RPMI7951 (cell line): Measurements from ENCODE around the gene MMRN1. TPM values are rescaled to one million over a fixed set of nuclear protein-coding genes. Genes with fewer than 3 reads are reported as not detected.

Experiments used
- DNase-seq: peaks from one replicate; pipeline ENCODE4 v3.0.0-alpha.2; 2012; ENCODE audit warnings: low read depth
- total RNA-seq: library from RNA; depleted of rRNA; stranded (reverse); fragments of >200 nt; shearing (Covaris generic); gene quantifications from 2 replicates; pipeline ENCODE4 v1.2.3, GENCODE V29; 2014; rRNA removed

The MMRN1 gene
- total RNA-seq, 1 experiment from 2014 or later, result not detected

- DNase-seq, result no peak
These were observed 100.4 kb downstream of the MMRN1 start for GRCh38 chr4:89995006-89995405.

- DNase-seq, result no peak
These were observed 101.2 kb downstream of the MMRN1 start for GRCh38 chr4:89995814-89996213.

GRCh38 chr4:89997171-89997704 lies 102.6 kb downstream of the MMRN1 start:
- DNase-seq, result no peak

DNA sequence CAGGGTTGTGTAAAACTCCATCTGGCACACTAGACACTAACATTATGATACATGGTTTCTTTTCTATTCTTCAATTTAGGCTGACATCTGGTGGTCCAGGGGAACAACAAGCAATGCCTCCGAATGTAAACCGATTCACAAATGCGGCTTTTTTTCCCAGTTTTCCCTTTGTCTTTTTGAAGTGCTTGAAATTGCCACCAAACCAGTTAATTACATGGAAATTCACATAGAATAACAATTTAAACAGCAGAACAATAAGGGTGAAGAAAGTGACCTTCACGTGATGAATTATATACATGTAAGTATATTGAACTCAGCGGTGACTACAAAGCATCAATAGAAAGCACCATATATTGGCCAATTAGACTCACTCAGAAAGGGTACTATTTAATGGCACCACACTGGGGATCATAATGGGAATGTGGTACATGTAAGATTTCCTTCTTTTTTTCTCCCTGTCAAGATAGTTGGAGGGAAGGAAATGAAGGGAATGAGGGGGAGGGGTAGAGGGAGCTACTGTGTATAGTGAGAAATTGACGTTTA lies 103.9 kb downstream of the MMRN1 start:
- no peak for DNase-seq

- no peak for DNase-seq
These were observed 106.4 kb downstream of the MMRN1 start for GRCh38 chr4:90001023-90001422.

GRCh38 chr4:90002441-90003062 lies 107.9 kb downstream of the MMRN1 start:
- no peak for DNase-seq

Other genes with a start within 250 kb of the MMRN1 start
- 0.60 and 6.4 TPM in 2 replicates for gene SNCA, start 57.7 kb upstream of the MMRN1 start, total RNA-seq
- gene CCSER1, start 232.5 kb downstream of the MMRN1 start, total RNA-seq, result not detected in 2 replicates